HL-60 (cell line): ENCODE results near the gene OR2A25.

Experiments
- CTCF ChIP-seq: IDR thresholded peaks from one replicate; pipeline ENCODE4 v1.5.1; 2011; ENCODE audit warnings: low read length, control low read depth, inconsistent platforms; ENCODE audit not compliant: insufficient read depth
- POLR2AphosphoS5 ChIP-seq: IDR thresholded peaks from 2 replicates; pipeline ENCODE4 v1.6.1; 2012; ENCODE audit warnings: low read depth
- REST ChIP-seq: IDR thresholded peaks from 2 replicates; pipeline ENCODE4 v1.6.1; 2012; ENCODE audit warnings: low read depth; ENCODE audit not compliant: insufficient replicate concordance

- TF ChIP-seq CTCF = no peak
- no peak for TF ChIP-seq REST
- no peak for TF ChIP-seq POLR2AphosphoS5
Measured at GRCh38 chr7:144113651-144114050, 44.0 kb downstream of the OR2A25 start.
